Gastroesophageal sphincter (tissue), 3 donors: ENCODE data around the gene STIMATE.

ENCODE experiments used
- CTCF ChIP-seq, 4 experiments: fragments of 200-600 bp in 2 of 4; fragments of 450-650 bp in 2 of 4; sonication (generic) in 1 of 4; IDR thresholded peaks; one replicate each; pipeline ENCODE4 v1.5.1; 2017 to 2019; ENCODE audit warnings: antibody characterized with exemption in 4 of 4, mild to moderate bottlenecking in 2 of 4, moderate library complexity in 2 of 4
- POLR2A ChIP-seq, 2 donors: fragments of 450-650 bp; IDR thresholded peaks; one replicate each; pipeline ENCODE4 v1.6.1; 2017; ENCODE audit warnings: antibody characterized with exemption in 2 of 2, mild to moderate bottlenecking in 2 of 2, moderate library complexity in 1 of 2
- POLR2AphosphoS5 ChIP-seq: sonication (generic); formaldehyde crosslinking; IDR thresholded peaks from one replicate; pipeline ENCODE4 v1.6.1; 2017; ENCODE audit warnings: antibody characterized with exemption

- TF ChIP-seq CTCF (IDR thresholded peaks at IDR 0.05): no peak
- no peak for TF ChIP-seq POLR2A (IDR thresholded peaks at IDR 0.05)
- TF ChIP-seq POLR2AphosphoS5: no peak
Observed at GRCh38 chr3:52915294-52915693, 17.9 kb upstream of the STIMATE start.
